ENCODE measurements around the gene LAMA2.

Gene LAMA2

DNA sequence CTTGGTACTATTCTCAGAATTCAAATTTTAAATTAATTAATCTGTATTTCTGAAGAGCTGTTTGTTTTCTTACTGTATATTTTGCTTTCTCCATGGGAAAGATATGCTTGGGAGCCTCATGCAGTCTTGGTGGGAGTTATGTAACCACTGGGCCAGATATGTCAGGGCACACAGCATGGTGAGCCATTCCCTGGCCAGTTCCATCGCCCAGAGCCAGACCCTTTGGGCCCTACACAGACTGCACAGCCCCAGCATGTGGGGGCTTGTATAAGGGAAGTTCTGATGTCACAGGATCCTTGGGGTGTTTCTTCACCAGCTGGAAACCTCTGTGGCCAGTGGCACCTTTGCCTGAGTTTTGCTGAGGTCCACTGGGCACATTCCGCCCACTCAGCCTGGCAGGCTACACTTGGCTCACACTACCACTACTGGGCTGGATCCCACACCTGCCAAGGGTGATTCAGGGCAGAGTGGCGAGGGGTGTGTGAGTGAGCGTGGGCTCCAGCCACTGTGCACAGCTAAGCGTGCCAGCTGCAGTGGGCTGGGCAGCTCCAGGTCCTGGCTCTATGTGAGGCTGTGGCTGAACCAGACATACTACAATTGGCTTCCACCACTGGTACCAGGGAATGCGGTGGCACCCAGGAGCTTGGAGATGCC, 533.5 kb downstream of the LAMA2 start:
- TF ChIP-seq TAF1 (IDR thresholded peaks at IDR 0.05; ENCODE audit: low read depth) = no peak
- TF ChIP-seq RAD21 (IDR thresholded peaks at IDR 0.05; ENCODE audit: low read depth) = no peak
- no peak for TF ChIP-seq TEAD4 (IDR thresholded peaks at IDR 0.05)
- TF ChIP-seq REST (IDR thresholded peaks at IDR 0.05; ENCODE audit: low read depth) = no peak
- TF ChIP-seq ZBTB7A (IDR thresholded peaks at IDR 0.05; ENCODE audit: low read depth) = no peak
- TF ChIP-seq, protein P1, sequence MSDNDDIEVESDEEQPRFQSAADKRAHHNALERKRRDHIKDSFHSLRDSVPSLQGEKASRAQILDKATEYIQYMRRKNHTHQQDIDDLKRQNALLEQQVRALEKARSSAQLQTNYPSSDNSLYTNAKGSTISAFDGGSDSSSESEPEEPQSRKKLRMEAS (IDR thresholded peaks at IDR 0.05) = no peak
- no peak for TF ChIP-seq CREB1 (IDR thresholded peaks at IDR 0.05; ENCODE audit: low read depth)
- TF ChIP-seq NFIC (IDR thresholded peaks at IDR 0.05) = no peak

- TF ChIP-seq, protein P1 (IDR thresholded peaks at IDR 0.05) = no peak
Observed at GRCh38 chr6:129417416-129418086, 534.6 kb downstream of the LAMA2 start.

DNA sequence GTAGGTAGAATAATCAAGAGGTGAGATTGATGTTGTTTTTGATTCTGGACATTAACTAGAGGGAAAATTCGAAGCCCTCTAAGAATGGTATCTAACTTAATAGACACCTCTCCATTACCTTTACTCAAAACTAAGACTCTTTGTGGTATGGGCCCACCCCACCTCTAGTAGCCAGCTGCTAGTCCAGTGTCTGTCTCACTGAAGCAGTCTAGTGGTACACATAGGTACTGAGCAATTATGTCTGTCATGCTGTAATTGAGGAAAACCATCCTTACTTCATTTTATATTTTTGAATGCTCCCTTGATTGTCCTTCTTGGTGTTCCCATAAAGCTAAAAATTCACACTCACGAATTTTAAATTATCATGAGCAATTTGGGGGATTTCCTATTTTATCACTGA, 536.4 kb downstream of the LAMA2 start:
- TF ChIP-seq TEAD4 (IDR thresholded peaks at IDR 0.05) (no peak), EGR1 (IDR thresholded peaks at IDR 0.05) (no peak), CEBPB (IDR thresholded peaks at IDR 0.05) (no peak), EP300 (IDR thresholded peaks at IDR 0.05; ENCODE audit: borderline replicate concordance) (no peak)

- TF ChIP-seq FOXM1 (IDR thresholded peaks at IDR 0.05; ENCODE audit: borderline replicate concordance, low read depth) (no peak), TEAD4 (IDR thresholded peaks at IDR 0.05) (no peak), CREB1 (IDR thresholded peaks at IDR 0.05; ENCODE audit: low read depth) (no peak), EP300 (IDR thresholded peaks at IDR 0.05; ENCODE audit: borderline replicate concordance) (no peak), RAD21 (IDR thresholded peaks at IDR 0.05; ENCODE audit: low read depth) (no peak), ZBTB7A (IDR thresholded peaks at IDR 0.05; ENCODE audit: low read depth) (no peak), YY1 (IDR thresholded peaks at IDR 0.05; ENCODE audit: low read depth) (no peak), CEBPB (IDR thresholded peaks at IDR 0.05) (no peak), EGR1 (IDR thresholded peaks at IDR 0.05) (no peak), USF1 (IDR thresholded peaks at IDR 0.05) (no peak), NFIC (IDR thresholded peaks at IDR 0.05) (no peak), TCF12 (IDR thresholded peaks at IDR 0.05; ENCODE audit: low read depth) (no peak), REST (IDR thresholded peaks at IDR 0.05; ENCODE audit: low read depth) (no peak), TAF1 (IDR thresholded peaks at IDR 0.05; ENCODE audit: low read depth) (no peak)
- TF ChIP-seq, protein P1 (IDR thresholded peaks at IDR 0.05) = no peak
Observed at GRCh38 chr6:129426343-129426742, 543.4 kb downstream of the LAMA2 start.

DNA sequence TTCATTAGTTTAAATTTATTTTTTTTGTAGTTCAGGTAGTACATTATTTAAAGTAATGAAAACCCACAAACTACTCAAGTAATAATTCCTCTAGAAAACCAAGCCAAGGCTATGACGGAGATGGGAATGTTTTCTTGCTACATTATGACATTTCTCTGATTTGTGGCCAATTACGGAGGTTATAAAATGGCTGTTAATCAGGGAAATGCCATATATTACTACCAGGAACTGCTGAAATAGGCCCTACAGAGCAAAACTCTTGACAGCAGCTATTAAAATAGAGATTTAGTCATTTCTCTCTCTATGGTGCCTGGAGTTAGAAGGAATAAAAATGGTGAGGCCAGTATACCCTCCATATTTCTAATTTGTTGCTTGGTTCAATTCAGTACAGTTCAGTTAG, 547.0 kb downstream of the LAMA2 start:
- no peak for TF ChIP-seq EP300 (IDR thresholded peaks at IDR 0.05; ENCODE audit: borderline replicate concordance)
- TF ChIP-seq ZBTB7A (IDR thresholded peaks at IDR 0.05; ENCODE audit: low read depth) = no peak
- no peak for TF ChIP-seq TCF12 (IDR thresholded peaks at IDR 0.05; ENCODE audit: low read depth)
- TF ChIP-seq EGR1 (IDR thresholded peaks at IDR 0.05) = no peak
- no peak for TF ChIP-seq REST (IDR thresholded peaks at IDR 0.05; ENCODE audit: low read depth)
- TF ChIP-seq, protein P1 (IDR thresholded peaks at IDR 0.05) = no peak
